ENCODE data around the gene ZCCHC7. TPM values are rescaled to one million over a fixed set of nuclear protein-coding genes. Genes with fewer than 3 reads are reported as not detected.

The ZCCHC7 gene
- polyA plus RNA-seq, 3 donors from 2014 or later, result 21.1 to 23.8 (median 23.1) TPM

DNA sequence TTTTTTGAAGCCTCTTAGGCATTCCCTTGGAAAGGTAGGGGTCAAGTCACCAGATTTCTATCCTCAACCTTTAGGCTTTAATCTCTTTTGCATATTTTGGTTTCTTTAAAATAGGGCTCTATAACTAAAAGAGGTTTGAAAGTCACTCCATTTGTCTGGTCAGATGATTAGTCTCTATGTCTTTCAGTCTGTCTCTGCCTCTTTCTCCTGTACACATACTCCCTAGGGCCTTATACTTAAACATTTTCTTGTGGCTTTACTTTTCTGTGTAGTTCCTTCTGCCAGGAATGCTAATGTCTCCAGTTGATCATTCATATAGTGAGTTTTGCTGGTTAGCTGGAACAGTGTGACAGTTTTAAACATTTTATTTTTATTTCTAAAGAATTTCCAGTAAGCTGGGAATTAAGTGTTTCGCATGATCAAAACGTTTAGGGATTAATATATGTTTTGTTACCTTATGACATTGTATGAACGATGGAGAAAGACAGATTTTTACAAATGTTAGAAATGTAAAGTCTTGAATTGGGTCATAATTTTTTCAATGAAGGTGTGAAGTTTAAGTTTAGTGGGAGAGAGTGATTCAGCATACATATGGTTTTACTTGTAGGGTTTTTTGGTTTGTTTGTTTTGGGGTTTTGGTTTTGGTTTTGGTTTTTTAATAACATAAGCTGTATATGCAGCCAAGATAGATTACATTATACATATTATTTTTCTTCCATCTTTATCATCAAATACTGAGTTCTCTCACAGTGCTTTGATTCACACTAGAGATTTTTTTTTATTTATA is 90.6 kb downstream of the ZCCHC7 start:
- Mint-ChIP-seq H3K36me3 (peaks cover 0 to 29% (median 19%) of the 10 kb centered on the region in 3 donors), H3K27ac (peak overlapping the region in 4 of 6 donors; percentile 8 to 64 (median 30)), H3K27me3 (ENCODE audit: low read depth in 3 of 3) (peaks cover 0 to 1% (median 0%) of the 10 kb centered on the region in 3 donors), H3K4me1 (peaks cover 29 to 56% of the 10 kb centered on the region in 2 donors), H3K4me3 (peak overlapping the region in 4 of 5 donors; percentile 14 to 60 (median 42)), H3K9me3 (no peaks in the 10 kb centered on the region)
- peak in 2 of 3 donors; percentile 10 to 11 for DNase-seq

DNA sequence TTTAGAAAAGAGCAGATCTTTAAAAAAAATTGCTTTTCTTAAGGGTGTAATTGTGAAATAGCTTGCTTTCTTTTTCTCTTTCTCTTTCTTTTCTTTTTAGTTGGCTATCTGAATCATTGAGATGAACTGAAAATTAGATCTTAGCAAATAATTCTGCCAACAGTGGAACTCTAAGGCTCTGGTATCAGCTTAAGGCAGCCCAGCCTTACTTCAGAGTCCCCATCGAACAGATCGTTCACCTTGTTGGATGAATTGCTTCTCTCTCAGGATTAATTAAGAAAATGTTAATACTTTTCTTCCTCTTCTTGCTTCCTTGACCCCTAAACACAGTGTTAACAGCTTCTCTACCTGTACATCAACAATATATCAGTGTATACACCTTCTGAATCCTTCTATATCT is 92.1 kb downstream of the ZCCHC7 start:
- Mint-ChIP-seq H3K9me3 (no peaks in the 10 kb centered on the region), H3K27me3 (ENCODE audit: low read depth in 3 of 3) (peaks cover 0 to 1% (median 0%) of the 10 kb centered on the region in 3 donors), H3K27ac (no peak overlapping the region), H3K4me3 (no peak overlapping the region), H3K36me3 (peaks cover 0 to 18% (median 10%) of the 10 kb centered on the region in 3 donors), H3K4me1 (peaks cover 29 to 47% of the 10 kb centered on the region in 2 donors)
- DNase-seq, result no peak

DNA sequence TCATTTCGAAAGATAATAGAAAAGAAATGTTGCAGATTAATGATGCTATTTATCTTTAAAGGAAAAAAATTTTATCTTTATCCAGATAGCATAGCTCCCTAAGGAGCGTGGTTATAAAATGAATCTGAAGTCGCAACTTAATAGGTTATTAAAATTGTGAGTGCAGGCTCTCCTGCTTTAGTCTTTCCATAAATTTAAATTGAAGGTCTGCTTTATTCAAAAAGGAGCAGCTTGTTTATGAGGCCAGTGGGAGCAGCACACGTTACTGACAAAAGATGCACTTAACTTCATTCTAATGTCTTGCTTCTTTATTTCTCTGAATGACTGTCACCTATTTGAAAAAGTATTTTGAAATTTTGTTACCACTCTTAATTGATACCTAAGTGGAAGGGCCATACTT is 95.0 kb downstream of the ZCCHC7 start:
- no peak overlapping the region for H3K4me3 Mint-ChIP-seq
- no peak overlapping the region for H3K27ac Mint-ChIP-seq

DNA sequence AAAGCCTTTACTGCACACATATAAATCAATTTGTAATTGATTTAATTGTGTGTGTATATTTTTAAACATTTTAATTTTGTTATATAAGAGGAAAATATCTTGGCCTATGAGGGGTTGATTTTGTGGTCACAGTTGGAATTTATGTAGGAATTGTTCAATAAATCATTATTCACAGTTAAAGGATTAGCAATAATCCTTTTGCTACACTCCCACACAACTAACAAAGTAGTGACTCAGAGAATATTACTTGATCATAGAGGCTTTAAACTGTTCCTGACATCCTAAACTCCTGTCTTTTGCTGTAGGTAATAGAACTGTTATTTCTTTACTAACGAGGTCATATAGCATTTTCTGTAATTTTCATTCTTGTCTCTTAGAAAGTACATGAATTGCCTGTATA is 95.5 kb downstream of the ZCCHC7 start:
- Mint-ChIP-seq H3K36me3 (peaks cover 0 to 4% (median 0%) of the 10 kb centered on the region in 3 donors), H3K4me3 (no peak overlapping the region), H3K4me1 (peaks cover 18 to 22% of the 10 kb centered on the region in 2 donors), H3K9me3 (no peaks in the 10 kb centered on the region), H3K27me3 (ENCODE audit: low read depth in 3 of 3) (no peaks in the 10 kb centered on the region), H3K27ac (no peak overlapping the region)
- no peak for DNase-seq

More for the DNA sequence above, 95.0 kb downstream of the ZCCHC7 start:
- Mint-ChIP-seq H3K36me3 (peaks cover 0 to 4% (median 0%) of the 10 kb centered on the region in 3 donors), H3K9me3 (no peaks in the 10 kb centered on the region), H3K27me3 (ENCODE audit: low read depth in 3 of 3) (no peaks in the 10 kb centered on the region), H3K4me1 (peaks cover 20 to 25% of the 10 kb centered on the region in 2 donors)
- DNase-seq, result no peak

DNA sequence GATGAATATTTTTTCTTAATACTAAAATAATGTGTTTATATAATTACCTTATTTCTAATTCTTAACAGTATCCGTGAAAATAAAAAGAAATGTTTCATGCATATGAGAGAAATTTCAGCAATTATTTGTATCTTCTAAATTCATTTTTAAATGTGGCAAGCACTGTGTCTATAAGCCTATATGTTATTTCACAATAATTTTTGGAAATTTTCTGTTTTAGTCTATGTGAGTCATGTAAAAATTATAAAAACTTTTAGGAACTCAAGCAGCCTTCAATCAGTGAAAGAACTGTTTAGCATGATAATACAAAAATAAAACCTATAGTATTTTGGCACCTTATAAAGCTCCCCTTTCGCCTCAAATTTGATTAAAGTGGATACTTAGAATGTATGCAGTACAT is 96.8 kb downstream of the ZCCHC7 start:
- Mint-ChIP-seq H3K36me3 (peaks cover 0 to 4% (median 0%) of the 10 kb centered on the region in 3 donors), H3K27me3 (ENCODE audit: low read depth in 3 of 3) (no peaks in the 10 kb centered on the region), H3K4me3 (no peak overlapping the region), H3K4me1 (peaks cover 10 to 27% of the 10 kb centered on the region in 2 donors), H3K9me3 (no peaks in the 10 kb centered on the region), H3K27ac (no peak overlapping the region)
- no peak for DNase-seq

DNA sequence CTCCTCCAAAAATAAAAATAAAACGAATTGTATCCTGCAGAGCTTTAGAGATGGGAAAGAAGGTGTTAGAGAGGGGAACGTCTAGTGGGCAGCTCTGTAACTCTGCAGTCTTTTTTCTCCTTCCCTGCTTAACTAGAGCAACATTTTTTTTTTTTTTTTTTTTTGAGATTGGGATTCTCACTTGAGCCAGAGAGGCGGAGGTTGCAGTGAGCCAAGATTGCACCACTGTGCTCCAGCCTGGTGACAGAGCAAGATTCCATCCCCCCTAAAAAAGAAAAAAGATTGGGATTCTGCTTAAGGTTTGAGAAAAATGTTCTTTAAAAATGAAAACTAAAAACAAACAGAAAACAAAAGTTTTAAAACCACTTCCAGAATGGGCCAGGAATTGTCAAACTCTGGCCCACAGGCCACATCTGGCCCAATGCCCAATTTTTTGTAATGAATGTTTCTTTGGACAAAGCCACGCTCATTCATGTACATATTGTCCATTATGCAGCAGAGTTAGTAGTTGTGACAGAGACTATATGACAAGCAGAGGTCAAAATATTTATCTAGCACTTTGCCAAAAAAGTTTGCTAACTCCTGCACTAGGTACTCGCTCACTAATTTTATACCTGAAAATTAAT is 98.5 kb downstream of the ZCCHC7 start:
- H3K4me3 Mint-ChIP-seq, result no peak overlapping the region
- H3K27ac Mint-ChIP-seq, result no peak overlapping the region
- H3K9me3 Mint-ChIP-seq, result no peaks in the 10 kb centered on the region
- DNase-seq, result no peak
- no peaks in the 10 kb centered on the region for H3K36me3 Mint-ChIP-seq
- H3K27me3 Mint-ChIP-seq (ENCODE audit: low read depth in 3 of 3), result no peaks in the 10 kb centered on the region
- peaks cover 5 to 16% of the 10 kb centered on the region in 2 donors for H3K4me1 Mint-ChIP-seq

DNA sequence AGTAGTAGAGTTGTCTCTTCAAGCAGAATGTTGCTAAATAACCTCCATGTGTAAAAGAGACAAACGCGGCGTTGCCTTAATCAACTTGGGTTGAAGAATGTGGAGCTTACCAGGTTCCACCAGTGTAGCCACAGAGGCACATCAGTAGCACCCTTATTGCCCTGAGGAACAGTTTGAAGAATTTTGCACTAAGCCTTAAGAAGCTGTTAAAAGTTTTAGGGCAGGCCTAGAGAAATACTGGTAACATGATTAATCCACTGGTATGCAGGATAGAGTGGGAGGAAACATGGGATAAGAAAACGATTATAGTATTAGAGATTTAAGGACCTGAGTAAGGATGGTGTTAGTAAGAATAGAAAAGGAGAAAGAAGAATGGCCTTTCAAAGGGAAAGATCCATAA is 100.6 kb downstream of the ZCCHC7 start:
- H3K36me3 Mint-ChIP-seq, result peaks cover 0 to 3% (median 0%) of the 10 kb centered on the region in 3 donors
- no peak for DNase-seq
- H3K27me3 Mint-ChIP-seq (ENCODE audit: low read depth in 3 of 3), result no peaks in the 10 kb centered on the region
- H3K4me3 Mint-ChIP-seq, result no peak overlapping the region
- H3K9me3 Mint-ChIP-seq, result no peaks in the 10 kb centered on the region
- no peak overlapping the region for H3K27ac Mint-ChIP-seq
- H3K4me1 Mint-ChIP-seq, result peaks cover 5 to 16% of the 10 kb centered on the region in 2 donors

DNA sequence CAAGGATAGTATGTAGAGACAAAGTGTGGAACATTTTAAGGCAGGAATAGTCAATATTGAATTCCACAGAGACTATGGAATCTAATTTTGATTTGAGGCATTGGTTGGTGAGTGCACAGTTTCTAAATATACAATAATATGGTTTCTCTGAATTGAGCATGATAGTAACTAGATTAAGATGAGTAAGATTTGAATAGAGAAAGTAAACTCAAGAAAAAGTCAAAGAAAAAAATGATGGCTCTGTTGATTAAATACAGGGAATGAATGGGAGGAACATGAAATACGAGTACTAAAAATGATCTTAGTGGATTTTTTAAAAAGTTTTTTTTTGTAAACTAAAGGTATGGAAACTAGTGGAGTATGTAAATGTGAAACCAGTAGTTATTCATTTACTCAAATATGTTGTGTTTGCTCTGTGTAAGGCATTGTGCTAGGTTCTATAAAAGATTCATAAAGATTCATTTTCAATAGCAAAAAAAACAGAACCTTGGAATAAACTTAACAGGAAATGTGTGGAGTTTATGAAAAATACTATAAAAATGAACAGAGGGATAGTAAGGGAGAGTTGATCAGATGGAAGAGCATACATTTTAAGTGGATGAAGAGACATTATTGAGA is 101.2 kb downstream of the ZCCHC7 start:
- Mint-ChIP-seq H3K27me3 (ENCODE audit: low read depth in 3 of 3) (no peaks in the 10 kb centered on the region), H3K4me3 (no peak overlapping the region), H3K27ac (no peak overlapping the region), H3K9me3 (no peaks in the 10 kb centered on the region), H3K4me1 (peaks cover 5 to 16% of the 10 kb centered on the region in 2 donors), H3K36me3 (peaks cover 0 to 3% (median 0%) of the 10 kb centered on the region in 3 donors)
- DNase-seq, result no peak

DNA sequence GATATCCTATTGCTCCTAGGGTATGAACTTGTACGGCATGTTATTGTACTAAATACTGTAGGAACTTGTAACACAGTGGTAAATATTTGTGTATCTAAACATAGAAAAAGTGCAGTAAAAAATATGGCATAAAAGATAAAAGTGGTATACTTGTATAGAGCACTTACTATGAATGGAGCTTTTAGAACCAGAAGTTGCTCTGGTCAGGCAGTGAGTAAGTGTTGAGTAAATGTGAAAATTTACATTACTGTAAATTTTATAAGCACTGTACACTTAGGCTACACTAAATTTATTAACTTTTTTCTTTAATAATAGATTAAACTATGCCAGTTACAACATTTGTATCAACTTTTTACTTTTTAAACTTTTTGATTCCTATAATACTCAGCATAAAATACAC is 109.1 kb downstream of the ZCCHC7 start:
- H3K27me3 Mint-ChIP-seq (ENCODE audit: low read depth in 3 of 3), result no peaks in the 10 kb centered on the region
- H3K27ac Mint-ChIP-seq, result no peak overlapping the region
- no peak overlapping the region for H3K4me3 Mint-ChIP-seq
- DNase-seq, result no peak
- peaks cover 18 to 31% of the 10 kb centered on the region in 2 donors for H3K4me1 Mint-ChIP-seq
- no peaks in the 10 kb centered on the region for H3K9me3 Mint-ChIP-seq
- peaks cover 3 to 7% (median 7%) of the 10 kb centered on the region in 3 donors for H3K36me3 Mint-ChIP-seq

DNA sequence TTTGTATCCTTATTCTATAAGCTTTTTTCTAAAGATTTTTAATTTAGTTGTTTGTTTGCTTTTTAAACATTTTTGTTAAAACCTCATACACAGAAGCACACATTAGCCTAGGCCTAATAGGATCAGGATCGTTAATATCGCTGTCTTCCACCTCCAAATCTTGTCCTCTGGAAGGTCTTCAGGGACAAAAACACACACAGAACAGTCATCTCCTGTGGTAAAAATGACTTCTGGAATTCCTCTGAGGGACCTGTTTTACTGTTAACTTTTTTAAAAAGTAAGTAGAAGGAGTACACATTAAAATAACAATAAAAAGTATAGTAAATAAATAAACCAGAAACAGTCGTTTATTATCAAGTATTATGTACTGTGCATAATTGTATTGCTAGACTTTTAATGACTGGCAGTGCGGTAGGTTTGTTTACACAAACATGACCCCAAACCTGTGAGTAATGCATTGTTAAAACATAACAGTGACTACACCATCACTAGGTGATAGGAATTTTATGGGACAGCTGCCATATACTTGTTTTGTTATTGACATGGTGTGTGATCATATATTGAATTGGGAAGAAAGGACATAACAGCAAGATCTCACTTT is 109.6 kb downstream of the ZCCHC7 start:
- peaks cover 18 to 32% of the 10 kb centered on the region in 2 donors for H3K4me1 Mint-ChIP-seq
- no peak for DNase-seq
- H3K4me3 Mint-ChIP-seq, result no peak overlapping the region
- H3K9me3 Mint-ChIP-seq, result no peaks in the 10 kb centered on the region
- no peaks in the 10 kb centered on the region for H3K27me3 Mint-ChIP-seq (ENCODE audit: low read depth in 3 of 3)
- H3K36me3 Mint-ChIP-seq, result peaks cover 3 to 7% (median 5%) of the 10 kb centered on the region in 3 donors
- no peak overlapping the region for H3K27ac Mint-ChIP-seq

DNA sequence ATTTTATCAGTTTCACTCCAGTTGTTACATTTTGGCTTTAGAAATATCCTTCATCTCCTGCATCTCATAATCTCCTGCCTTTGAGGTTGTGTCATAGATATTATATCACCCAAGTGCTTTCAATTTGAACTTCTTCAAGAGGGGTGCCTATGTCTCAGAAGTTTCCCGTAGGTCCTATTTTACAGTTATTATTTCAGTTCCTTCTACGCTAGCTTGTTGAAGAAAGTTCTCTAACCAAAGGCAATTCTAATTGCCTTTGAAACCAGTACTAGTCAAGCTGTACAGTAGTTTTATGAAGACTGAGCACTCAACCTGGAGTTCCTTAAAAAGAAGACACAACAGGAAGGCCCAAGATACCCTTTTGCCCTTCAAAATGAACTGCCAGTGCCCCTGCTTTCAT is 116.4 kb downstream of the ZCCHC7 start:
- Mint-ChIP-seq H3K9me3 (no peaks in the 10 kb centered on the region), H3K4me3 (no peak overlapping the region), H3K4me1 (peaks cover 28 to 53% of the 10 kb centered on the region in 2 donors), H3K36me3 (peaks cover 9 to 13% (median 10%) of the 10 kb centered on the region in 3 donors), H3K27ac (no peak overlapping the region), H3K27me3 (ENCODE audit: low read depth in 3 of 3) (no peaks in the 10 kb centered on the region)
- no peak for DNase-seq

DNA sequence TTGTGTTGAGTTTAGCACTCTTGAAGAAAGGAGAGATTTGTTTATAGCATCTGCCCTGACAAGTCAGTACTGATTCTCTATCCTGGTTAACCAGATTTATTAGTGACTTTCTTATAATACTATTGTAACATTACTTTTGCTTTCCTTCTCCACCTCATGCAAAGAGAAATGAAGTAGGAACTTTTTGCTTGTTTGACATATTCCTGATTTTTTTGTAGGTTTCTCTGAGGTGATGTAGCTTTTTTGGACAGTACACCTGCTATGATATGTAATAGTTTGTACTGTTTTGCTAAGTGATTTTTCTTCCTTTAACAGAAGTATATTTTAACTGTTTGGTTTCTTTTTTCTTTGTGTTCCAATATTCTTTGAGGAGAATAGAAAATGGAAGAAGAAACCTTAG is 117.7 kb downstream of the ZCCHC7 start:
- H3K4me3 Mint-ChIP-seq, result no peak overlapping the region
- no peaks in the 10 kb centered on the region for H3K27me3 Mint-ChIP-seq (ENCODE audit: low read depth in 3 of 3)
- DNase-seq, result no peak
- H3K4me1 Mint-ChIP-seq, result peaks cover 24 to 44% of the 10 kb centered on the region in 2 donors
- no peaks in the 10 kb centered on the region for H3K9me3 Mint-ChIP-seq
- H3K27ac Mint-ChIP-seq, result no peak overlapping the region
- H3K36me3 Mint-ChIP-seq, result peaks cover 9 to 13% (median 10%) of the 10 kb centered on the region in 3 donors

DNA sequence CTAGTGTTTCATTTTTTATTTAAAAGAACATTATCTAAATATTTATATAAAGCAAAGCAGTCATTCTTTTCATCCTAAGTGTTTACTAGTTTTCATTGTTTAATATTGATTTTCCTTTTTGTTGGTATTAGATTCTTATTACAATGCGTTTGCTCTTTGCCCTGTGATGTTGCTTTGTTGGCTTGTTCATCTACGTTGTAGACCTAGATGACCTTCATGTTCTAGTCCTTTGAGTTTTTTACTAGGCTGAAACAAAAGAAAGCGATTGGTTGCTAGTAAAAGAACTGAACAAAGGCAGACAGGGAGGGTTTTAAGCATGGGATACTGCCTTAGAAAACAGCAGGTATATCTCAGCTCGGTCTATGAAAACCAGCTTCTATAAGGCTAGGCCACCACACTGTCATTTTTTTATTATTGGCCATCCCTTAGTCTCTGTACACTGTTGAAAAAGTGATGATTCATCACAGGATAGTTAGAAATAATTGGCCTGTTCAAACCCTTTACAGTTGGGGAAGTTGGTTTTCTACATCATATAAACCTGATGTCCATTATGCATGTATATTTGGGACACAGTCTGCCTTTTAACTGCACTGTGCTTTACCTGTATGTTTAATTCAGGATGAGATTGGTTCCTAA is 119.0 kb downstream of the ZCCHC7 start:
- Mint-ChIP-seq H3K36me3 (peaks cover 4 to 8% (median 7%) of the 10 kb centered on the region in 3 donors), H3K27ac (no peak overlapping the region), H3K4me1 (peaks cover 15 to 32% of the 10 kb centered on the region in 2 donors), H3K27me3 (ENCODE audit: low read depth in 3 of 3) (no peaks in the 10 kb centered on the region), H3K9me3 (no peaks in the 10 kb centered on the region), H3K4me3 (no peak overlapping the region)
- no peak for DNase-seq
